Smooth muscle cell (in vitro differentiated cells): ENCODE data around the gene ADAMTS20. TPM values are rescaled to one million over a fixed set of nuclear protein-coding genes. Genes with fewer than 3 reads are reported as not detected.

Experiments used
- DNase-seq: peaks from one replicate; lab custom pipeline; 2025; ENCODE audit not compliant: unreplicated experiment; lab: John Stamatoyannopoulos, UW
- H2AFZ ChIP-seq: fragments of 200-600 bp; sonication (generic); 2 replicates; pipeline ENCODE4 v1.6.0; 2016; ENCODE audit warnings: antibody characterized with exemption, low read depth, mild to moderate bottlenecking
- H3F3A ChIP-seq: fragments of 200-600 bp; sonication (generic); 2 replicates; pipeline ENCODE4 v1.6.0; 2017; ENCODE audit warnings: antibody characterized with exemption, low read depth
- H3K27ac ChIP-seq: fragments of 200-600 bp; sonication (generic); 2 replicates; pipeline ENCODE4 v1.5.1; 2016; ENCODE audit warnings: low read depth, mild to moderate bottlenecking
- H3K27me3 ChIP-seq: fragments of 200-600 bp; sonication (generic); 2 replicates; pipeline ENCODE4 v1.6.1; 2016; ENCODE audit warnings: low read depth, mild to moderate bottlenecking
- H3K36me3 ChIP-seq: fragments of 200-600 bp; sonication (generic); 2 replicates; pipeline ENCODE4 v1.5.1; 2016; ENCODE audit warnings: low read depth
- H3K4me1 ChIP-seq: fragments of 200-600 bp; sonication (generic); 2 replicates; pipeline ENCODE4 v1.5.1; 2016; ENCODE audit warnings: low read depth
- H3K4me2 ChIP-seq: fragments of 200-600 bp; sonication (generic); 2 replicates; pipeline ENCODE4 v1.6.0; 2016; ENCODE audit warnings: mild to moderate bottlenecking
- H3K4me3 ChIP-seq: fragments of 200-600 bp; sonication (generic); 2 replicates; pipeline ENCODE4 v1.5.1; 2016; ENCODE audit warnings: mild to moderate bottlenecking
- H3K79me2 ChIP-seq: fragments of 200-600 bp; sonication (generic); 2 replicates; pipeline ENCODE4 v1.6.0; 2016; ENCODE audit warnings: low read depth, mild to moderate bottlenecking
- H3K9ac ChIP-seq: fragments of 200-600 bp; sonication (generic); 2 replicates; pipeline ENCODE4 v1.6.0; 2016; ENCODE audit warnings: low read depth
- H3K9me3 ChIP-seq: fragments of 200-600 bp; sonication (generic); replicated peaks from 2 replicates; pipeline ENCODE4 v1.5.1; 2016; ENCODE audit warnings: low read depth
- H4K20me1 ChIP-seq: fragments of 200-600 bp; sonication (generic); 2 replicates; pipeline ENCODE4 v1.6.0; 2016; ENCODE audit warnings: low read depth
- WGBS: methylation state at CpG from one replicate; pipeline ENCODE4 v1.1.7; 2016; ENCODE audit warnings: low lambda C conversion rate; 5-methylcytosine and 5-hydroxymethylcytosine counted together
- polyA plus RNA-seq: library from polyadenylated mRNA; unstranded; fragments of >200 nt; fragmentation: Nextera tagmentation; extraction: Ambion mirVana; gene quantifications from 2 replicates; pipeline ENCODE4 v1.2.1, GENCODE V29; 2016
- total RNA-seq: library from RNA; depleted of rRNA; stranded (reverse); fragments of >200 nt; gene quantifications from 2 replicates; pipeline ENCODE4 v1.2.3, GENCODE V29; 2014
- TF ChIP-seq, protein P1 (sequence below): fragments of 200-600 bp; sonication (generic); IDR thresholded peaks from 2 replicates; pipeline ENCODE4 v1.5.1; 2017; ENCODE audit warnings: borderline replicate concordance, mild to moderate bottlenecking, antibody characterized with exemption; ENCODE audit not compliant: insufficient read depth, poor library complexity, severe bottlenecking

ADAMTS20 gene
- total and polyA plus RNA-seq, 2 experiments from 2014 or later: 1.4 to 4.2 TPM

DNA sequence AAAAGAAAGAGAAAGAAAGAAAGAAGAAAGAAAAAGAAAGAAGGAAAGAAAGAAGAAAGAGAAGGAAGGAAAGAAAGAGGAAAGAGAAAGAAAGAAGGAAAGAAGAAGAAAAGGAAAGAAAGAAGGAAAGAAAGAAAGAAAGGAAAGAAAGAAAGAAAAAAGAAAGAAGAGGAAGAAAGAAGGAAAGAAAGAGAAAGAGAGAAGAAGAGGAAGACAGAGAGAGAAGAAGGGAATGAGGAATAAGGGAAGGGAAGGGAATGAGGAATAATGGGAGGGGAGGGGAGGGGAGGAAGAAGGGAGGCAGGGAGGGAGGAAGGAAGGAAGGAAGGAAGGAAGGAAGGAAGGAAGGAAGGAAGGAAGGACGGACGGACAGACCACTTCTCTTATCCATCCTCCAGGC is 246.9 kb downstream of the ADAMTS20 start:
- Histone ChIP-seq H3K9ac (no peak overlapping the region), H3K27me3 (no peaks in the 10 kb centered on the region), H3K4me1 (no peaks in the 10 kb centered on the region), H2AFZ (no peak overlapping the region), H3K27ac (no peak overlapping the region), H3K4me3 (no peak overlapping the region), H3K4me2 (no peak overlapping the region), H3K36me3 (no peaks in the 10 kb centered on the region), H3K9me3 (no peaks in the 10 kb centered on the region), H3F3A (no peaks in the 10 kb centered on the region), H3K79me2 (no peaks in the 10 kb centered on the region), H4K20me1 (no peaks in the 10 kb centered on the region)
- no CpG with 5 or more reads among the region's 2 CpGs for WGBS
- DNase-seq: no peak
- TF ChIP-seq, protein P1, sequence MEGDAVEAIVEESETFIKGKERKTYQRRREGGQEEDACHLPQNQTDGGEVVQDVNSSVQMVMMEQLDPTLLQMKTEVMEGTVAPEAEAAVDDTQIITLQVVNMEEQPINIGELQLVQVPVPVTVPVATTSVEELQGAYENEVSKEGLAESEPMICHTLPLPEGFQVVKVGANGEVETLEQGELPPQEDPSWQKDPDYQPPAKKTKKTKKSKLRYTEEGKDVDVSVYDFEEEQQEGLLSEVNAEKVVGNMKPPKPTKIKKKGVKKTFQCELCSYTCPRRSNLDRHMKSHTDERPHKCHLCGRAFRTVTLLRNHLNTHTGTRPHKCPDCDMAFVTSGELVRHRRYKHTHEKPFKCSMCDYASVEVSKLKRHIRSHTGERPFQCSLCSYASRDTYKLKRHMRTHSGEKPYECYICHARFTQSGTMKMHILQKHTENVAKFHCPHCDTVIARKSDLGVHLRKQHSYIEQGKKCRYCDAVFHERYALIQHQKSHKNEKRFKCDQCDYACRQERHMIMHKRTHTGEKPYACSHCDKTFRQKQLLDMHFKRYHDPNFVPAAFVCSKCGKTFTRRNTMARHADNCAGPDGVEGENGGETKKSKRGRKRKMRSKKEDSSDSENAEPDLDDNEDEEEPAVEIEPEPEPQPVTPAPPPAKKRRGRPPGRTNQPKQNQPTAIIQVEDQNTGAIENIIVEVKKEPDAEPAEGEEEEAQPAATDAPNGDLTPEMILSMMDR: no peak

Other genes with a start within 250 kb of the ADAMTS20 start
- gene PUS7L, start 206.6 kb upstream of the ADAMTS20 start, total RNA-seq: 24.3 and 49.6 TPM in 2 replicates
- gene PUS7L, start 206.6 kb upstream of the ADAMTS20 start, polyA plus RNA-seq: 14.8 and 16.9 TPM in 2 replicates
- gene IRAK4, start 206.7 kb upstream of the ADAMTS20 start, total RNA-seq: 22.5 and 42.8 TPM in 2 replicates
- gene IRAK4, start 206.7 kb upstream of the ADAMTS20 start, polyA plus RNA-seq: 7.0 and 9.2 TPM in 2 replicates